Measurements from ENCODE around the gene OR1A2.
"Not testable (repeated sequence)": the region's sequence is repeated elsewhere in the genome, so short reads cannot be mapped to it uniquely, and the experiment has no call there.

OR1A2 gene, protein sequence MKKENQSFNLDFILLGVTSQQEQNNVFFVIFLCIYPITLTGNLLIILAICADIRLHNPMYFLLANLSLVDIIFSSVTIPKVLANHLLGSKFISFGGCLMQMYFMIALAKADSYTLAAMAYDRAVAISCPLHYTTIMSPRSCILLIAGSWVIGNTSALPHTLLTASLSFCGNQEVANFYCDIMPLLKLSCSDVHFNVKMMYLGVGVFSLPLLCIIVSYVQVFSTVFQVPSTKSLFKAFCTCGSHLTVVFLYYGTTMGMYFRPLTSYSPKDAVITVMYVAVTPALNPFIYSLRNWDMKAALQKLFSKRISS

GRCh38 chr17:3197219-3197618, at the start of gene OR1A2:
Gene OR1A2, plus strand, starts transcription at chr17:3197519. Its CDS starts 0 bp downstream, at chr17:3197519.
- no peak for DNase-seq

DNA sequence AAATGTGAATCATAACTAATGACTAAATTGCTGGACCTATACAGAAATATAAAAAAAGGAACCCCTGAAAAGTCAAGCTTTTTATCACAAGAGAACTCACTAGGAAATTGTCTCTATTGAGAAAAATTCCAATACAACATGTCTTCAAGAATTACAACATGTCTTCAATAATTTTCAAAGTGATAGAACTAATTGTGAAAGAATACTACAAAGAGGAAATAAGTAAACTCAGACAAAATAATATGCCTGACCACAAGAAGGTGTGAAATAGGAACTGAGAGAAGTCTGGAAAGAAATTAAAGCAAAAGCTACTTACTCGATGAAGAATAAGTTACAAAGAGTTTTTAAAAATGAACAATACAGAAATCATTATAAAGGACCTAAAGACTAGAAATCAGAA, 40.1 kb upstream of the OR1A2 start:
- no peak for DNase-seq

GRCh38 chr17:3167574-3167973, 29.7 kb upstream of the OR1A2 start:
- DNase-seq = no peak

GRCh38 chr17:3189961-3190360, 7.4 kb upstream of the OR1A2 start:
- DNase-seq = no peak

- DNase-seq = no peak
Observed at GRCh38 chr17:3207367-3207766, 10.0 kb downstream of the OR1A2 start, which contains the start of gene OR1A1. Gene OR1A1, plus strand, starts transcription at chr17:3207667. Its CDS starts 7,954 bp downstream, at chr17:3215621.

DNA sequence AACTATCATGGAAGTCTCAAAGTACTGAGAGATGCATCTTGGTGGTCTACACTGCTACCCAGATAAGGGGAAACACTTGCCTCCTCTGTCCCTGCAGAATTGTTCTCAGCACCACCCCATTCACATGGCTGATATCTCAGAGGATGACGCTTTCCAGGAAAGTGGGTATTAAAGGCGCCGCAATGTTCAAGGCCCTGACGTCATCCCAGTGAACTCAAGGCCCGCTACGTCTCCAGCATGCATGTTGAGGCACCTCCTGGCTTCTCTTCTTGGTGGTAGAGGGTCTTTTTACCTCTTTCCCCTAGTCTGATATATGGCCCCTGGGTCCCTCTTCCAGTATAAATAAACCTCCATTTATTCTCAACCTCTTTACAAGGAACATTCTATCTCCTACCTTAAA, 11.2 kb downstream of the OR1A2 start:
- DNase-seq = no peak

- no peak for DNase-seq
Observed at GRCh38 chr17:3213001-3213400, 15.7 kb downstream of the OR1A2 start.

DNA sequence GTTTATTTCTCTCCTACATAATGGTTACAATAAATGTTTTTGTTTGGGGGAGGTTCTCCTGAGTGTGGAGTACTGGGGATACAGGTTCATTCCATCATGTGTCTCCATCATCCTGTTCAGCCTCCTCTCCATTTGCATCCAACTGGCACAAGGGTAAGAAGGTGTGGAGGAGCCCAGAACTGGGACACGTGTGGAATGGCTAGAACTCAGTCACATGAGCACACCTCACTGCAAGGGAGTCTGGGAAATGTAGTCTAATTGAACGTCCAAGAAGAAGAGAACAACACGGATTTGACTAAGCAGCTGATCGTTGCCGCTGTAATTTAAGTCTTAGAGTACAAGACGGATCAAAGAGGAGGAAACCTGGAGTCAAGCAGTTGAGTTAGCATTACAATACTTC, 16.3 kb downstream of the OR1A2 start:
- DNase-seq = no peak

- DNase-seq = not testable (repeated sequence)
Observed at GRCh38 chr17:3219978-3220377, 22.7 kb downstream of the OR1A2 start.

DNA sequence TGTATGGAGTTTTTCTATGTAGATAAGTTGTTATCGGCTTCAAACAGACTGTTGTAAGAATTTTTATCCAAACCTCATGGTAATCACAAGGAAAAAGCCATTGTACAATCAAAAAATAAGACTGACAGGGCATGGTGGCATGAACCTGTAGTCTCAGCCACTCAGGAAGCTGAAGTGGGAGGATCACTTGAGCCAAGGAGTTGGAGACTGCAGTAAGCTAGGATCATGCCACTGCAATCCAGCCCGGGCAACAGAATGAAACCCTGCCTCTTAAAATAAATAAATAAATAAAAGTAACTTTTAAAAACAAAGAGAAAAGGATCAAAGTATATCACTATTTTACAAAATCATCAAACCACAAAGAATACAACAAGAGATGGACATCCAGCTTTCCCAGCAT, 24.5 kb downstream of the OR1A2 start:
- no peak for DNase-seq

DNA sequence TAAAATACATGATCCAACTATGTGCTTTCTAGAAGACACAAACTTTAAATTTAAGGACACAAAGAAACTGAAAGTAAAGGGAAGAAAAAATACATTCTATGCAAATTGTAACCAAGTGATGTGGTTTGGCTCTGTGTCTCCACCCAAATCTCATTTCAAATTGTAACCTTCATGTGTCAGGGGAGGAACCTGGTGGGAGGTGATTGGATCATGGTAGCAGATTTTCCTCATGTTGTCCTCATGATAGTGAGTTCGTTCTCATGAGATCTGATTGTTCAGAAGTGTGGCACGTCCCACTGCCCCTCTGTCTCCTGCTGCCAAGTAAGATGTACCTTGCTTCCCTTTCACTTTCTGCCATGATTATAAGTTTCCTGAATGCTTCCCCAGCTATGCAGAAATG, 25.2 kb downstream of the OR1A2 start:
- DNase-seq = no peak

GRCh38 chr17:3224721-3225352, 27.5 kb downstream of the OR1A2 start:
- not testable (repeated sequence) for DNase-seq

GRCh38 chr17:3232300-3232699, 35.0 kb downstream of the OR1A2 start:
- not testable (repeated sequence) for DNase-seq

- DNase-seq = not testable (repeated sequence)
Observed at GRCh38 chr17:3238685-3239084, 41.4 kb downstream of the OR1A2 start.

- not testable (repeated sequence) for DNase-seq
Observed at GRCh38 chr17:3241044-3241443, 43.7 kb downstream of the OR1A2 start.

DNA sequence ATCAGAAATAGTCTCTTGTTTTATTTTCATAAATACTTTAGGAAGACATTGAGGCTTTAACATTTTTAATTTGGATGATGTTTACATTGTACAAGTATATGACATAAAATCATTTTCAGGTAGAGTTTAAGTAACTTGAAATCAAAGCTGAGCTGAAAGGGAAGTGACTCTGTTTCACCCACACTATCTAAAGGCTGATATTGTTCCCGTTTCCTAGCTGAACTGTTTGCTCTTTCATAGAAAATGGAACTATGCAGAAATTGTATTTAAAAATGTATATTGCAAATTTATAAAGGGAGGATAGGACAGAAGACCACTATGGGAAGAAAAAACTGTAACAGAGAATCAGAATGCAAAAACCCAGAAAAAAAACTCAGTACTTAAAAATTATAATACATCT, 47.5 kb downstream of the OR1A2 start:
- DNase-seq = not testable (repeated sequence)
